HL-60/S4 (cell line): ENCODE data around the gene TMEM247.
"Not testable (repeated sequence)": the region's sequence is repeated elsewhere in the genome, so short reads cannot be mapped to it uniquely, and the experiment has no call there.

Experiments
- in situ Hi-C: fragments of 300-500 bp; cut with MboI; formaldehyde crosslinking; loops from 2 replicates; pipeline ENCODE4 v1.14.3; 2022; ENCODE audit warnings: low sequenced_read_pairs

The TMEM247 gene

GRCh38 chr2:46509804-46510203, 30.4 kb downstream of the TMEM247 start:
- in situ Hi-C loops: no loop called here

- in situ Hi-C loops: no loop called here
Measured at GRCh38 chr2:46510598-46511177, 31.3 kb downstream of the TMEM247 start.

- in situ Hi-C loops: no loop called here
Measured at GRCh38 chr2:46512185-46512584, 32.8 kb downstream of the TMEM247 start.

DNA sequence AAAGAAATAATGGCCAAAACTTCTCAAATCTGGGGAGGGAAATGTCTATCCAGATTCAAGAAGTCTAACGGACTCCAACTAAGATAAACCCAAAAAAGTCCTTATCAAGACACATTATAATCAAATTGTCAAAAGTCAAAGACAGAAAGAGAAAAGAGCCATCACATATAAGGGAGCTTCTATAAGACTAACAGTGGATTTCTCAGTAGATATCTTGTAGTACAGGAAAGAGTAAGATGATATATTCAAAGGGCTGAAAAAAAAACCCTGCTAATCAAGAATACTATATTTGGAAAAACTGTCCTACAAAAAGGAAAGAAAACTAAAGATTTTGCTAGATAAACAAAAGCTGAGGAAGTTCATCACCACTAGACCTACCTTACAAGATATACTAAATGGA, 35.4 kb downstream of the TMEM247 start:
- in situ Hi-C loops: no loop called here

DNA sequence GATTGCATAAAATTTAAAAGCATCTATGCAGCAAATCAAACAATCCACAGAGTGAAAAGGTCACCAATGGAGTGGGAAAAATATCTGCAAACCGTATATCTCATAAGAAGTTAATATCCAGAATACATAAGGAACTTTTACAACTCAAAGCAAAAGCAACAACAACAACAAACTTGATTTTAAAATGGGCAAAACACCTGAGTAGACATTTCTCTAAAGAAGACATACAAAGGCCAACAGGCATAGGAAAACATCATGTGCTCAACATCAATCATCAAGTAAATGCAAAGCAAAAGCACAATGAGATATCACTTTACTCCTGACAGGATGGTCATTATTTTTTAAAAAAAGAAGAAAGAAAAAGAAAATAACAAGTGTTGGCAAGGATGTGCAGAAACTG, 38.1 kb downstream of the TMEM247 start:
- in situ Hi-C loops: no loop called here

DNA sequence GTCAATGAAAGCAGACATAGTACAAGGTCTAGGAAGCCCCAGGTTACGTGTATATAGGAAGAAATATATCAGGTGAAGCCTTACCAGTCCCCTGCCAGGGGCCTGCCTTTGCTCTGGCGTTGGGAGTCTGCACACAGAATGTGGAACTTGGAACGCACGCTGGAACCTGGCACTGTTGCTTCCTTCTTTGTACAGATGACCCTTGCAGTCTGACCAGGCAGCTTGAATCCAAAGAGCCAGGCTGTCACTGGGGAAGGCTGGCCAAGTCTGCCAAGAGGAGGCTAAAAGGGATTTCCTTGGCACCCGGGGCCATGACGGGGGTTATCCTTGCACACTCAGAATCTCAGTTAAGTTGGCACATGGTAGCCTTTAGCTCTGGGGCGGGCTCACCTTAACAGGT, 39.5 kb downstream of the TMEM247 start:
- in situ Hi-C loops: no loop called here

GRCh38 chr2:46519265-46519664, 39.9 kb downstream of the TMEM247 start:
- in situ Hi-C loops: no loop called here

GRCh38 chr2:46520130-46520711, 40.9 kb downstream of the TMEM247 start:
- in situ Hi-C loops: no loop called here

GRCh38 chr2:46521215-46521683, 41.9 kb downstream of the TMEM247 start:
- in situ Hi-C loops: no loop called here

DNA sequence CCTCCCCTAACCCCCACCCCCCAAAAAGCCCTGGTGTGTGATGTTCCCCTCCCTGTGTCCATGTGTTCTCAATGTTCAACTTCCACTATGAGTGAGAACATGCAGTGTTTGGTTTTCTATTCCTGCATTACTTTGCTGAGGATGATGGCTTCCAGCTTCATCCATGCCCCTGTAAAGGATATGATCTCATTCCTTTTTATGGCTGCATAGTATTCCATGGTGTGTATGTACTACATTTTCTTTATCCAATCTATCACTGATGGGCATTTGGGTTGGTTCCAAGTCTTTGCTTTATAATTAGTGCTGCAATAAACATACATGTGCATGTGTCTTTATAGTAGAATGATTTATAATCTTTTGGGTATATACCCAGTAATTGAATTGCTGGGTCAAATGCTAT, 43.0 kb downstream of the TMEM247 start:
- in situ Hi-C loops: not testable (repeated sequence)

- in situ Hi-C loops: no loop called here
Measured at GRCh38 chr2:46525522-46526155, 46.3 kb downstream of the TMEM247 start.

- in situ Hi-C loops: no loop called here
Measured at GRCh38 chr2:46528880-46529279, 49.5 kb downstream of the TMEM247 start.

DNA sequence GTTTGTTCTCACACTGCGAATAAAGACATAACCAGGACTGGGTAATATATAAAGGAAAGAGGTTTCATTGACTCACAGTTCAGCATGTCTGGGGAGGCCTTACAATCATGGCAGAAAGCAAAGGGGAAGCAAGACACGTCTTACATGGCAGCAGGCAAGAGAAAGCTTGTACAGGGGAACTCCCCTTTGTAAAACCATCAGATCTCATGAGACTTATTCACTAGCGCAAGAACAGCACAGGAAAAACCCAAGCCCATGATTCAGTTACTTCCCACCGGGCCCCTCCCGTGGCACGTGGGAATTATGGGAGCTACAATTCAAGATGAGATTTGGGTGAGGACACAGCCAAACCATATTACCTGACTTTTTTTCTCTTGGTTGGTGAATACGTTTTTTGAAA, 51.3 kb downstream of the TMEM247 start:
- in situ Hi-C loops: no loop called here

GRCh38 chr2:46531863-46532262, 52.5 kb downstream of the TMEM247 start:
- in situ Hi-C loops: no loop called here
